H1 (cell line): ENCODE results near the gene GNB1L. TPM values are rescaled to one million over a fixed set of nuclear protein-coding genes. Genes with fewer than 3 reads are reported as not detected.

Source experiments
- CTCF ChIA-PET: fragments of 300-600 bp; sonication (Branson Sonifier 250); formaldehyde crosslinking; loops from one replicate; lab custom pipeline; 2021; ENCODE audit not compliant: partially characterized antibody; lab: Charles Lee
- POLR2A ChIA-PET: fragments of 300-600 bp; sonication (Branson Sonifier 250); formaldehyde crosslinking; loops from one replicate; lab custom pipeline; 2021; ENCODE audit warnings: inconsistent platforms; ENCODE audit not compliant: partially characterized antibody; lab: Charles Lee
- DNase-seq, 2 experiments: peaks; one replicate each; pipeline versions ENCODE4 v3.0.0 to v3.0.0-alpha.2; 2010 to 2022; ENCODE audit warnings: low spot score in 2 of 2, low read depth in 1 of 2, mixed read lengths in 1 of 2
- FAIRE-seq: peaks from 2 replicates; lab custom pipeline; 2011; peaks lifted over from hg19 to GRCh38; lab: Jason Lieb, UNC
- H2AFZ ChIP-seq: 2 replicates; pipeline ENCODE4 v1.8.1; 2012; ENCODE audit warnings: low read length, inconsistent platforms
- H2AK5ac ChIP-seq: 2 replicates; pipeline ENCODE4 v1.6.1; 2013; ENCODE audit warnings: low read depth, low read length
- H2BK120ac ChIP-seq: replicated peaks from 2 replicates; pipeline ENCODE3; 2013; ENCODE audit warnings: low read depth, low read length, inconsistent platforms
- H2BK12ac ChIP-seq: 2 replicates; pipeline ENCODE4 v1.6.1; 2013; ENCODE audit warnings: low read depth, low read length
- H2BK15ac ChIP-seq: 2 replicates; pipeline ENCODE4 v1.6.1; 2013; ENCODE audit warnings: low read length
- H2BK20ac ChIP-seq: 2 replicates; pipeline ENCODE4 v1.6.1; 2013; ENCODE audit warnings: low read length
- H2BK5ac ChIP-seq: 2 replicates; pipeline ENCODE4 v1.6.1; 2013; ENCODE audit warnings: low read depth, low read length
- H3K14ac ChIP-seq: 2 replicates; pipeline ENCODE4 v1.6.1; 2013; ENCODE audit warnings: inconsistent platforms; ENCODE audit not compliant: insufficient read length
- H3K18ac ChIP-seq: 2 replicates; pipeline ENCODE4 v1.6.1; 2013; ENCODE audit warnings: low read length; ENCODE audit errors: extremely low read depth
- H3K23ac ChIP-seq: 2 replicates; pipeline ENCODE4 v1.6.1; 2013; ENCODE audit warnings: inconsistent platforms; ENCODE audit not compliant: insufficient read length
- H3K23me2 ChIP-seq: 2 replicates; pipeline ENCODE4 v1.6.1; 2013; ENCODE audit warnings: low read depth, low read length
- H3K27ac ChIP-seq: 2 replicates; pipeline ENCODE4 v1.6.1; 2011; ENCODE audit warnings: low read depth, low read length, inconsistent platforms
- H3K27me3 ChIP-seq, 4 experiments: replicated peaks in 1 of 4; 1 replicate in 1 of 4; 2 replicates in 3 of 4; pipeline versions ENCODE4 v1.6.1 to v1.8.1; 2011 to 2013; ENCODE audit warnings: low read length in 3 of 4, mild to moderate bottlenecking in 3 of 4, inconsistent platforms in 2 of 4, mixed read lengths in 2 of 4, moderate library complexity in 1 of 4; ENCODE audit not compliant: control insufficient read depth in 3 of 4, insufficient read depth in 3 of 4; ENCODE audit errors: extremely low read depth in 1 of 4
- H3K36me3 ChIP-seq, 4 experiments: 2 replicates each; pipeline versions ENCODE4 v1.6.1 to v1.8.1; 2011 to 2013; ENCODE audit warnings: mild to moderate bottlenecking in 4 of 4, low read length in 3 of 4, moderate library complexity in 2 of 4, control low read depth in 1 of 4, inconsistent platforms in 1 of 4; ENCODE audit not compliant: insufficient read depth in 4 of 4, control insufficient read depth in 2 of 4
- H3K4ac ChIP-seq: replicated peaks from 2 replicates; pipeline ENCODE3; 2013; ENCODE audit warnings: low read length, low read depth, mixed read lengths, inconsistent platforms; ENCODE audit not compliant: insufficient read length
- H3K4me1 ChIP-seq, 4 experiments: replicated peaks in 1 of 4; 1 replicate in 1 of 4; 2 replicates in 3 of 4; pipeline versions ENCODE4 v1.6.1 to v1.8.1; 2011 to 2013; ENCODE audit warnings: low read length in 3 of 4, inconsistent platforms in 2 of 4, mixed read lengths in 1 of 4; ENCODE audit not compliant: insufficient read depth in 4 of 4, control insufficient read depth in 3 of 4
- H3K4me2 ChIP-seq, 2 experiments: 2 replicates each; pipeline versions ENCODE4 v1.6.1 to v1.8.1; 2011 to 2013; ENCODE audit warnings: low read depth in 2 of 2, low read length in 2 of 2, control low read depth in 1 of 2, inconsistent platforms in 1 of 2, mild to moderate bottlenecking in 1 of 2; ENCODE audit not compliant: insufficient read depth in 1 of 2
- H3K4me3 ChIP-seq, 4 experiments: fragments of 200-600, 300-600 bp in 1 of 4; sonication (generic), shearing (Covaris generic), sonication (Bioruptor Twin) in 1 of 4; 2 replicates each; pipeline versions ENCODE4 v1.5.1 to v1.8.1; 2011 to 2016; ENCODE audit warnings: low read length in 4 of 4, low read depth in 3 of 4, control low read depth in 2 of 4, inconsistent platforms in 2 of 4, mild to moderate bottlenecking in 2 of 4, mixed read lengths in 1 of 4, moderate library complexity in 1 of 4; ENCODE audit not compliant: insufficient read depth in 2 of 4; ENCODE audit errors: extremely low read depth in 1 of 4
- H3K56ac ChIP-seq: replicated peaks from 2 replicates; pipeline ENCODE3; 2013; ENCODE audit warnings: low read depth, mild to moderate bottlenecking, mixed read lengths, low read length, inconsistent platforms; ENCODE audit not compliant: insufficient read length
- H3K79me1 ChIP-seq: 2 replicates; pipeline ENCODE4 v1.6.1; 2013; ENCODE audit warnings: low read depth, low read length, control low read depth
- H3K79me2 ChIP-seq, 2 experiments: 2 replicates each; pipeline versions ENCODE4 v1.6.1 to v1.8.1; 2012 to 2013; ENCODE audit warnings: low read length in 2 of 2, mild to moderate bottlenecking in 2 of 2, inconsistent platforms in 1 of 2; ENCODE audit not compliant: insufficient read depth in 2 of 2, control insufficient read depth in 1 of 2
- H3K9ac ChIP-seq, 4 experiments: replicated peaks in 1 of 4; 1 replicate in 1 of 4; 2 replicates in 3 of 4; pipeline versions ENCODE4 v1.6.1 to v1.8.1; 2011 to 2013; ENCODE audit warnings: low read depth in 3 of 4, low read length in 3 of 4, control low read depth in 2 of 4, mild to moderate bottlenecking in 2 of 4, moderate library complexity in 2 of 4, inconsistent platforms in 1 of 4; ENCODE audit errors: extremely low read depth in 1 of 4
- H3K9me3 ChIP-seq, 2 experiments: 2 replicates each; pipeline versions ENCODE4 v1.6.1 to v1.8.1; 2012 to 2013; ENCODE audit warnings: mild to moderate bottlenecking in 2 of 2, moderate library complexity in 2 of 2, control low read depth in 1 of 2, inconsistent platforms in 1 of 2, low read depth in 1 of 2, low read length in 1 of 2, mixed read lengths in 1 of 2; ENCODE audit not compliant: insufficient read depth in 2 of 2
- H4K20me1 ChIP-seq, 2 experiments: replicated peaks in 1 of 2; 2 replicates each; pipeline versions ENCODE3 to v1.8.1; 2011 to 2013; ENCODE audit warnings: inconsistent platforms in 2 of 2, low read length in 2 of 2, mild to moderate bottlenecking in 1 of 2; ENCODE audit not compliant: insufficient read depth in 2 of 2, control insufficient read depth in 1 of 2
- H4K5ac ChIP-seq: 2 replicates; pipeline ENCODE4 v1.6.1; 2013; ENCODE audit warnings: low read length, low read depth, mixed read lengths, inconsistent platforms; ENCODE audit not compliant: insufficient read length
- H4K8ac ChIP-seq: 2 replicates; pipeline ENCODE4 v1.8.0; 2013; ENCODE audit warnings: mild to moderate bottlenecking, moderate library complexity, low read length, inconsistent platforms; ENCODE audit not compliant: insufficient read depth; ENCODE audit errors: extremely low read depth
- H4K91ac ChIP-seq: replicated peaks from 2 replicates; pipeline ENCODE3; 2013; ENCODE audit warnings: low read length, mixed read lengths, inconsistent platforms; ENCODE audit not compliant: insufficient read length
- BACH1 ChIP-seq: IDR thresholded peaks from 2 replicates; pipeline ENCODE4 v1.6.1; 2012; ENCODE audit warnings: low read length, improper control_type of control experiment
- CEBPB ChIP-seq: IDR thresholded peaks from 2 replicates; pipeline ENCODE4 v1.6.1; 2012; ENCODE audit warnings: low read depth, low read length
- CHD2 ChIP-seq: IDR thresholded peaks from 2 replicates; pipeline ENCODE4 v1.6.1; 2012; ENCODE audit warnings: low read length, improper control_type of control experiment
- E2F6 ChIP-seq: IDR thresholded peaks from 2 replicates; pipeline ENCODE4 v1.6.1; 2012; ENCODE audit warnings: inconsistent platforms
- GABPA ChIP-seq: IDR thresholded peaks from 2 replicates; pipeline ENCODE4 v1.6.1; 2011; ENCODE audit warnings: mild to moderate bottlenecking, low read length, moderate library complexity, borderline replicate concordance; ENCODE audit not compliant: insufficient read depth
- HDAC2 ChIP-seq, 2 experiments: fragments of 300-600 bp in 1 of 2; sonication (generic) in 1 of 2; IDR thresholded peaks; 2 replicates each; pipeline ENCODE4 v1.6.1; 2011 to 2012; ENCODE audit warnings: low read depth in 2 of 2, low read length in 2 of 2, mild to moderate bottlenecking in 2 of 2, moderate library complexity in 2 of 2, borderline replicate concordance in 1 of 2, inconsistent platforms in 1 of 2
- JUN ChIP-seq: IDR thresholded peaks from 2 replicates; pipeline ENCODE4 v1.6.1; 2011; ENCODE audit warnings: low read depth, mild to moderate bottlenecking, improper control_type of control experiment, low read length
- NRF1 ChIP-seq: IDR thresholded peaks from 2 replicates; pipeline ENCODE4 v1.6.1; 2011; ENCODE audit warnings: mild to moderate bottlenecking, low read depth, low read length, improper control_type of control experiment
- POLR2AphosphoS5 ChIP-seq: IDR thresholded peaks from 2 replicates; pipeline ENCODE4 v1.6.1; 2011; ENCODE audit warnings: low read depth, low read length
- RNF2 ChIP-seq: fragments of 200-900, 300-1000 bp; sonication (generic); IDR thresholded peaks from 2 replicates; pipeline ENCODE4 v1.7.1; 2016; ENCODE audit warnings: borderline replicate concordance, low read depth, mild to moderate bottlenecking, antibody characterized with exemption, low read length; ENCODE audit not compliant: poor library complexity, severe bottlenecking; ENCODE audit errors: missing control alignments
- SP4 ChIP-seq: IDR thresholded peaks from 2 replicates; pipeline ENCODE4 v1.6.1; 2012; ENCODE audit warnings: low read length, inconsistent platforms
- YY1 ChIP-seq: IDR thresholded peaks from 2 replicates; pipeline ENCODE4 v1.6.1; 2011; ENCODE audit warnings: low read depth, mild to moderate bottlenecking, low read length
- ZNF274 ChIP-seq: IDR thresholded peaks from 2 replicates; pipeline ENCODE4 v1.7.0; 2012; ENCODE audit warnings: low read length, borderline replicate concordance; ENCODE audit errors: extremely low read depth
- WGBS, 2 experiments: shearing (Covaris generic) in 1 of 2; methylation state at CpG; one replicate each; pipeline versions ENCODE4 v1.1.6 to v1.1.7; 2013 to 2015; ENCODE audit warnings: low lambda C conversion rate in 2 of 2, mixed read lengths in 2 of 2, inconsistent platforms in 1 of 2, low coverage in 1 of 2, missing lambda C conversion rate in 1 of 2; ENCODE audit not compliant: insufficient replicate concordance in 2 of 2, insufficient coverage in 1 of 2, insufficient read length in 1 of 2; ENCODE audit errors: extremely low coverage in 1 of 2, missing lambda C conversion rate in 1 of 2; 5-methylcytosine and 5-hydroxymethylcytosine counted together
- polyA plus RNA-seq, 7 experiments: library from polyadenylated mRNA; depleted of rRNA in 3 of 7; stranded (reverse) in 5 of 7; unstranded in 2 of 7; fragments of >200 nt in 5 of 7; fragments of 200-250 nt in 2 of 7; gene quantifications; 1 replicate in 5 of 7; 2 replicates in 1 of 7; 4 replicates in 1 of 7; pipeline versions ENCODE4 v1.2.1 to v1.2.3, GENCODE V29; 2011 to 2013; ENCODE audit warnings: missing spikeins in 2 of 7, mixed read lengths in 2 of 7
- total RNA-seq: library from RNA; stranded (reverse); fragmentation: NEBNext Ultra II Directional; extraction: Animal tissue kit (Norgen Biotek cat#: 25700); gene quantifications from 2 replicates; pipeline ENCODE4 v1.2.1, GENCODE V29; 2021

Gene GNB1L
- total and polyA plus RNA-seq, 2 of the 8 experiments (the other 6 are each of a cell fraction or from before 2014, with no cell fraction given): 14.0 to 15.6 TPM

GRCh38 chr22:19863571-19863970 lies 8.9 kb upstream of the GNB1L start:
- H3K23ac ChIP-seq: no peak overlapping the region
- FAIRE-seq: no peak
- H4K20me1 ChIP-seq: no peaks in the 10 kb centered on the region
- no peak overlapping the region for H2BK5ac ChIP-seq
- H3K56ac ChIP-seq: no peak overlapping the region
- H2BK15ac ChIP-seq: no peak overlapping the region
- no peak overlapping the region for H3K27ac ChIP-seq
- no peak overlapping the region for H4K5ac ChIP-seq
- H2AK5ac ChIP-seq: no peak overlapping the region
- no peaks in the 10 kb centered on the region for H3K27me3 ChIP-seq
- H2AFZ ChIP-seq: no peak overlapping the region
- no peaks in the 10 kb centered on the region; the same call in 1 of the 2 replicates for H3K79me1 ChIP-seq
- H3K14ac ChIP-seq: no peak overlapping the region
- no peak overlapping the region for H3K4ac ChIP-seq
- H2BK12ac ChIP-seq: no peak overlapping the region
- no peak for DNase-seq
- no peak overlapping the region for H4K8ac ChIP-seq
- H3K9me3 ChIP-seq: no peaks in the 10 kb centered on the region
- WGBS, 2 experiments: 86% methylated on average over 5 of the region's 5 CpGs; no CpG with 5 or more reads in 1 of the 2 experiments
- no peak for TF ChIP-seq E2F6
- no peak for TF ChIP-seq NRF1
- TF ChIP-seq POLR2AphosphoS5: no peak
- TF ChIP-seq CEBPB: no peak
- TF ChIP-seq GABPA: no peak
- no peak for TF ChIP-seq ZNF274
- no peak for TF ChIP-seq YY1
- no peak for TF ChIP-seq JUN
- TF ChIP-seq HDAC2 (IDR thresholded peaks at IDR 0.05; ENCODE audit: borderline replicate concordance in 1 of 2, low read depth in 2 of 2, low read length in 2 of 2): no peak
- no peak for TF ChIP-seq RNF2
- no peak for TF ChIP-seq BACH1
- no peak for TF ChIP-seq CHD2
- TF ChIP-seq SP4: no peak
- POLR2A ChIA-PET: interaction anchor here (1.2 kb wide), 1 partner anchor 8 kb away, joined by 3 read pairs; no protein-coding TSS in a partner anchor
- H3K4me2 ChIP-seq: no peak overlapping the region
- no peaks in the 10 kb centered on the region for H3K36me3 ChIP-seq
- H3K79me2 ChIP-seq: no peaks in the 10 kb centered on the region
- H2BK20ac ChIP-seq: no peak overlapping the region
- no peak overlapping the region for H3K4me3 ChIP-seq
- peaks cover 0 to 2% (median under 1%) of the 10 kb centered on the region in 4 experiments; a peak in 1 of 7 replicates for H3K4me1 ChIP-seq
- no peak overlapping the region for H3K18ac ChIP-seq
- H3K23me2 ChIP-seq: no peaks in the 10 kb centered on the region
- no peak overlapping the region for H2BK120ac ChIP-seq
- H4K91ac ChIP-seq: no peak overlapping the region
- CTCF ChIA-PET: interaction anchor here (0.6 to 1.8 kb wide), 5 partner anchors 11 to 110 kb away, joined by 3 to 7 read pairs (median 3); no protein-coding TSS in a partner anchor
- no peak overlapping the region for H3K9ac ChIP-seq
